DOHH2 (cell line): ENCODE data around the gene RASL12.

Source experiments
- EZH2phosphoT487 ChIP-seq: fragments of 200-600 bp; sonication (generic); IDR thresholded peaks from 2 replicates; pipeline ENCODE4 v1.6.1; 2017; ENCODE audit warnings: borderline replicate concordance, mild to moderate bottlenecking, antibody characterized with exemption, low read length, moderate library complexity, mixed read lengths
- TF ChIP-seq, protein P1 (sequence below): fragments of 200-600 bp; sonication (generic); IDR thresholded peaks from one replicate; pipeline ENCODE4 v1.5.1; 2014; ENCODE audit warnings: antibody characterized with exemption, mild to moderate bottlenecking, low read depth, low read length; ENCODE audit not compliant: poor library complexity, severe bottlenecking

DNA sequence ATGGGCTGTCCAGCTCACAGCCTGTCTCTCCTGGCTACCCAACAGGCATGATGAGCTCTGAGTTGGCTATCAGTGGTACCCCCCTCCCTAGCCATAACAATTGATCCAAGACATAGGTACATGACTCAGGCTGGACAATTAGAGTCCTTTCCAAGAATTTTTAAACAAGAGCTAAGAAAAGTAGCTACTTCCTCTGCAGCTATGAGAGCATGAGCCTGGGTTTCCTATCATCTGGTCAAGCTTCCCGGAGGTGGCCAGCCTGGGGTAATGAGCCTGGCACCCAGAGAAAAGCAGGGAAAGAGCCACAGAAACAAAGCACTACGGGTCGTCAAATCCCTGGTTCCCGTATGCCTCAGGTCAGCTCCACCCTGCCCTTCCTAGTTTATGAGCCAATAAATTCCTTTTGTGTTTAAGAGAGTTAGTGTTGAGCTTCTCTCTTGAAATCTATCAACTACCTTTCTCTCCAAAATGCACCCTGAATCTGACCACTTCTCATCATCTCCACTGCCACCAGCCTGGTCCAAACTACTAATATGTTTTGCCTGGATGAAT, 24.9 kb downstream of the RASL12 start:
- TF ChIP-seq, protein P1, sequence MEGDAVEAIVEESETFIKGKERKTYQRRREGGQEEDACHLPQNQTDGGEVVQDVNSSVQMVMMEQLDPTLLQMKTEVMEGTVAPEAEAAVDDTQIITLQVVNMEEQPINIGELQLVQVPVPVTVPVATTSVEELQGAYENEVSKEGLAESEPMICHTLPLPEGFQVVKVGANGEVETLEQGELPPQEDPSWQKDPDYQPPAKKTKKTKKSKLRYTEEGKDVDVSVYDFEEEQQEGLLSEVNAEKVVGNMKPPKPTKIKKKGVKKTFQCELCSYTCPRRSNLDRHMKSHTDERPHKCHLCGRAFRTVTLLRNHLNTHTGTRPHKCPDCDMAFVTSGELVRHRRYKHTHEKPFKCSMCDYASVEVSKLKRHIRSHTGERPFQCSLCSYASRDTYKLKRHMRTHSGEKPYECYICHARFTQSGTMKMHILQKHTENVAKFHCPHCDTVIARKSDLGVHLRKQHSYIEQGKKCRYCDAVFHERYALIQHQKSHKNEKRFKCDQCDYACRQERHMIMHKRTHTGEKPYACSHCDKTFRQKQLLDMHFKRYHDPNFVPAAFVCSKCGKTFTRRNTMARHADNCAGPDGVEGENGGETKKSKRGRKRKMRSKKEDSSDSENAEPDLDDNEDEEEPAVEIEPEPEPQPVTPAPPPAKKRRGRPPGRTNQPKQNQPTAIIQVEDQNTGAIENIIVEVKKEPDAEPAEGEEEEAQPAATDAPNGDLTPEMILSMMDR = no peak
- TF ChIP-seq EZH2phosphoT487 = no peak
